DLD1 (cell line): ENCODE data around the gene PRPSAP2.
"Not testable (repeated sequence)": the region's sequence is repeated elsewhere in the genome, so short reads cannot be mapped to it uniquely, and the experiment has no call there.

Source experiments
- in situ Hi-C: cut with HindIII; loops from 2 replicates; pipeline ENCODE4 v1.10.0; 2017; ENCODE audit warnings: low sequenced_read_pairs

Gene PRPSAP2

GRCh38 chr17:18888766-18889290 is 30.9 kb downstream of the PRPSAP2 start:
- in situ Hi-C loops, result no loop called here

GRCh38 chr17:18889658-18890057 is 31.7 kb downstream of the PRPSAP2 start:
- in situ Hi-C loops, result no loop called here

- in situ Hi-C loops, result no loop called here
These were observed 33.6 kb downstream of the PRPSAP2 start for GRCh38 chr17:18891541-18891940.

GRCh38 chr17:18896146-18896545 is 38.2 kb downstream of the PRPSAP2 start:
- in situ Hi-C loops, result no loop called here

- in situ Hi-C loops, result no loop called here
These were observed 39.0 kb downstream of the PRPSAP2 start for GRCh38 chr17:18896947-18897346.

- in situ Hi-C loops, result no loop called here
These were observed 46.6 kb downstream of the PRPSAP2 start for GRCh38 chr17:18904482-18904881.

GRCh38 chr17:18905226-18905625 is 47.3 kb downstream of the PRPSAP2 start:
- in situ Hi-C loops, result no loop called here

GRCh38 chr17:18910326-18910725 is 52.4 kb downstream of the PRPSAP2 start:
- in situ Hi-C loops, result no loop called here

- in situ Hi-C loops, result no loop called here
These were observed 53.0 kb downstream of the PRPSAP2 start for GRCh38 chr17:18910881-18911280.

GRCh38 chr17:18916816-18917500 is 59.0 kb downstream of the PRPSAP2 start:
- in situ Hi-C loops, result no loop called here

GRCh38 chr17:18917506-18918032 is 59.6 kb downstream of the PRPSAP2 start:
- in situ Hi-C loops, result no loop called here

GRCh38 chr17:18919963-18920362 is 62.0 kb downstream of the PRPSAP2 start:
- in situ Hi-C loops, result no loop called here

GRCh38 chr17:18920911-18921441 is 63.0 kb downstream of the PRPSAP2 start:
- in situ Hi-C loops, result no loop called here

- in situ Hi-C loops, result no loop called here
These were observed 63.6 kb downstream of the PRPSAP2 start for GRCh38 chr17:18921485-18921884.

- in situ Hi-C loops, result no loop called here
These were observed 64.1 kb downstream of the PRPSAP2 start for GRCh38 chr17:18921912-18922451.

GRCh38 chr17:18922596-18922995 is 64.7 kb downstream of the PRPSAP2 start:
- in situ Hi-C loops, result not testable (repeated sequence)

GRCh38 chr17:18925187-18925586 is 67.3 kb downstream of the PRPSAP2 start:
- in situ Hi-C loops, result no loop called here

- in situ Hi-C loops, result no loop called here
These were observed 70.7 kb downstream of the PRPSAP2 start for GRCh38 chr17:18928628-18929125.

GRCh38 chr17:18932360-18933055 is 74.6 kb downstream of the PRPSAP2 start:
- in situ Hi-C loops, result no loop called here

GRCh38 chr17:18933102-18934058 is 75.4 kb downstream of the PRPSAP2 start:
- in situ Hi-C loops, result no loop called here
